Stimulated activated CD8-positive, alpha-beta memory T cell treated with anti-CD3 and anti-CD28 coated beads, Interleukin-15, amount 100 ng/mL, for 1 hour (primary cell): Measurements from ENCODE around the gene PGBD1.
A peak's percentile ranks its signal among the peaks of the same experiment; 100 is the strongest.

Source experiments
- DNase-seq: peaks from one replicate; pipeline ENCODE4 v3.0.0-alpha.2; 2020; ENCODE audit warnings: low read depth

Gene PGBD1

DNA sequence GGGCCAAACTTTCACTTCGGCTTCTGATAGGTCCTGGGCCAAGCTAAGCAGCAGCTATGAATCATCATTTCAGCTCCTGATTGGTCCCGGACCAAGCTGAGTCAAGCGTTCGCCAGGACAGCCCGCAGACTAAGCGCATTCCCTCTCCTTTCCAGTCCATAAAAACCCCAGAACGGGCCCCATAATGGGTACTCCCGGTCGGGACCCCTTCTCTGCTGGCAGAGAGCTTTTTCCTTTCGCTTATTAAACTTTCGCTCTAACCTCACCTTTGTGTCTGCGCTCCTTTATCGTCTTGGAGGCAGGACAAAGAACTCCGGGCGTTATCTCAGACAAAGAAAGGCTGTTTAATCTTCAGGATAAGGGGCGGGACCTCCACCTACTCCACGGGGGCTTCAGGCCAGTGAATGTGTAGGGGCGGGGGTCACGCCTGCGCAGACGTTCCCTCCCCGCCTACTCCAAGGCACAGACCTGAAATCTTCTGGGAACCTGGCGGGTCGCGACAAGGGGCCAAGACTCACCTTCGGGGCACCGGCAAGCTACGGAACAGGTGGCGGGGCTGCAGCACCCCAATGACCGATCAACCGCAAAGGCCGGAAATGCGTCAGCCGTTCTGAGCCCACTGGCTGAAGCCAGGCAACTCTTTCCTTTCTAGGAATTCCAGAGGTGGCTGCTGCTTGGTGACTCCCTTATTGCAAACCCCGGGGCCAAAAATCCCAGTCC is 54.4 kb downstream of the PGBD1 start, which contains the start of gene ZSCAN31:
ZSCAN31 (minus strand) TSS at position 585 of the 720 bp plus-strand sequence. CDS start 6,465 bp downstream, outside the sequence.
- peak; percentile 64 for DNase-seq

GRCh38 chr6:28336284-28337120 is 55.1 kb downstream of the PGBD1 start:
- DNase-seq: no peak

- no peak for DNase-seq
Measured at GRCh38 chr6:28337121-28337520, 55.7 kb downstream of the PGBD1 start.

GRCh38 chr6:28340310-28341095 is 59.1 kb downstream of the PGBD1 start:
- DNase-seq: no peak

GRCh38 chr6:28343898-28344677 is 62.7 kb downstream of the PGBD1 start:
- DNase-seq: no peak

- DNase-seq: no peak
Measured at GRCh38 chr6:28345201-28345600, 63.8 kb downstream of the PGBD1 start.

- DNase-seq: no peak
Measured at GRCh38 chr6:28347119-28347518, 65.7 kb downstream of the PGBD1 start.

DNA sequence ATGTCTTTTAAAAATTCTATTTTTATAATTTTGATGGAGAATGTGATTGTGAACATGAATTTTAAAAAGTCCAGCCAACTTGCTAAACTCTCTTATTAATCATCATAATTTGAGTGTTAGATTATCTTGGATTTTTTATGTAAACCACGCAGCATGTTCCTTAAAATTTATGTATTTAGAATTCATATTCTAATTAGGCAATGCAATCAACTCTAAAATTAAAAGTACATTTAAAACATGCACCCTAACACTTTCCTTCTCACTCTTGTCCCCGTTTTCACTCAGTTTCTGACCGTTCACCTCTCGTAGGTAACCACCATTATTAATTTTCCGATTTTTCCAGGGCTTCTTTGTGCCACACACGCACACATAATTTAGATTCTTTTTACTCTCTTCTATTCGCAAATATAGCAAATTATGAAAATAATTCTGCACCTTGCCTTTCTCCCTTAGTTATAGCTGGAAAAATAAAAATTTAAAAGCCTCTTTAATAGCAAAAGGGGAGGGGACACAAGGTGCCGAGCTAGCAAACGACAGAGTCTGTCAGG is 68.0 kb downstream of the PGBD1 start:
- DNase-seq: no peak

DNA sequence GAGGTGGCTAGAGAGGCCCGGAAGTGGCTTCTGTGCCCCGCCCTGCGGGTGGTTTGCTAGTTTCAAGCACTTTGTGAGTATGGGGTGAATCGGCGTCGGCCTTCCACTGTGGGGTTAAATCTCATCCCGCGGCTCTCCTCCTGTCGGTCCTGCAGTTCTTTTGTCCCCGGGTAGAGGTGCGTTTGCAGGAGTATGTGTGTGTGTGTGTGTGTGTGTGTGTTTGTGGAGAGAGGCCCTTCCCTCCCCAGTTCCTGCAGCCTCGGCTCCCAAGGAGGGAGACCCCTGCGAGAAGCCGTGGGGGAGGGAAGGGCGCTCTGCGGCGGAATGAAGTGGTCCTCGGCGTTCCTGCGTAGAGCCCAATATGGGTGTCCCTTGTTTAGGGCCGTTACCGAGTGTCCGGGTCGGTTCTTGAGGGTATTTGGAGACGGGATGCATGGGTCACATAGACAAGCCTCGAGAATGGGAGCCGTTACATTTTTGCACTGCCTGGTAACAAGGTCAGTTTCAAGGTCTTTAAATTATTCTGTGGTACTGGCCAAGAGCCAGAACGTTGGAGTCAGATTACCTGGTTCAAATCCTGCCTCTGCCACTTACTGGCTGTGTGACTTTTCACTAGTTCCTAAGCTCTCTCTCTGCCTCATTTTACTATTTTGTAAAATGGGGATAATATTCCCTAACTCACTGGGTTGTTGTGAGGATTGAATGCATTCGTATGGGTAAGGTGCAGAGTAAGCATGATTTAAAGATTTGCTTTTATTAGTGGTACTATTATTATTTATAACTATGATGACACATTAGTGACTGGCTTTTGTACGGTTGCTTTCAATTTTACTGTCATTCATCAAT is 68.7 kb downstream of the PGBD1 start, which contains the start of gene ZKSCAN3:
ZKSCAN3 (plus strand) TSS at position 56 of the 846 bp plus-strand sequence. CDS start 9,640 bp downstream, outside the sequence.
- DNase-seq: peak; percentile 70

DNA sequence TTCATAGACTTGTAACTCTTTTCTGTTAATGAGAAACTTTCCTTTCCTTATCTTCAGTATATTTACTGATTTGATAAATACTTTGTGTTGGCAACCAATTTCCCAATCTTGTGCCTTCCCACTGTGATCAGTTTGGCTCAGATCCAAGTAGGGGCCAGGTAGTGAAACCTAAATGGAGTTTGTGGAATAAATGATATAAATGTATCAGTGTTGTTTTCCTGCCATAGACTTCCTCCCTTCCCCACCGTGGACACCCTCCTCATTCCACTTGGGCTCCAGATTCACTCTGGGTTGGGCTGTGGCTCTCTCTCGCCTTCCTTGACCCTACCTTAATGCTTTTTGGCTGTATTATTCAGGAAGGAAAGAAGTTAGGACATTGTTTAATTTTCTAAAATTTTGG is 69.7 kb downstream of the PGBD1 start:
- DNase-seq: no peak

DNA sequence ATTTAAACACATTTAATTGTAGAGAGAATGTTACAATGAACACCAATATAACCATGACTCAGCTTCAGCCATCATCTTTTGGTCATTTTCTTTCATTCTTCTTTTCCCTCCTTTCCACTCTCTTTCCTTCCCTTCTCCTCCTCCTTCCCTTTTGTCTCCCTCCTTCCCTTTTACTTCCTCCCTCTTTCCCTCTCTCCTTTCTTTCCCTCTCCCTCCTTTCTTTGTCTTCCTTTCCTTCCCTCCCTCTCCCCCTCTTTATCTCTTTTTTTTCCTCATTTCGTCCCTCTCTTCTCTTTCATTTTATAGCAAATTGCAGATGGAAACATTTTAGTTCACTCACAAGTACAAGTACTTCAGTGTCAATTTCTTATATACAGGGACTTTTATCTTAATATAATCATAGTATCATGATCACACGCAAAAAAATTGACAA is 70.1 kb downstream of the PGBD1 start:
- DNase-seq: no peak
